Activated naive CD4-positive, alpha-beta T cell treated with anti-CD3 and anti-CD28 coated beads, Interleukin-2, amount 10 ng/mL, durations not matched to agents 7 days and 5 days (primary cell): ENCODE measurements around the gene SAMD1.
A peak's percentile ranks its signal among the peaks of the same experiment; 100 is the strongest.
"Not testable (repeated sequence)": the region's sequence is repeated elsewhere in the genome, so short reads cannot be mapped to it uniquely, and the experiment has no call there.

Source experiments
- CTCF ChIA-PET: fragments of 350-600 bp; sonication (Branson Sonifier 250); formaldehyde crosslinking; loops from one replicate; lab custom pipeline; 2021; ENCODE audit warnings: antibody characterized with exemption; lab: Charles Lee
- DNase-seq: peaks from one replicate; pipeline ENCODE4 v3.0.0-alpha.2; 2020
- H3K27ac Mint-ChIP-seq: one replicate; pipeline ENCODE4 v1.8.0; 2021; ENCODE audit warnings: mild to moderate bottlenecking, moderate library complexity, mixed read lengths
- H3K27me3 Mint-ChIP-seq: one replicate; pipeline ENCODE4 v1.8.0; 2021; ENCODE audit warnings: mild to moderate bottlenecking, mixed read lengths
- H3K36me3 Mint-ChIP-seq: one replicate; pipeline ENCODE4 v1.8.0; 2021; ENCODE audit warnings: mixed read lengths
- H3K4me1 Mint-ChIP-seq: one replicate; pipeline ENCODE4 v1.8.0; 2021; ENCODE audit warnings: mixed read lengths
- H3K4me3 Mint-ChIP-seq: one replicate; pipeline ENCODE4 v1.8.0; 2021; ENCODE audit warnings: mild to moderate bottlenecking, moderate library complexity, mixed read lengths
- H3K9me3 Mint-ChIP-seq: one replicate; pipeline ENCODE4 v1.8.0; 2021; ENCODE audit warnings: mixed read lengths

The SAMD1 gene

DNA sequence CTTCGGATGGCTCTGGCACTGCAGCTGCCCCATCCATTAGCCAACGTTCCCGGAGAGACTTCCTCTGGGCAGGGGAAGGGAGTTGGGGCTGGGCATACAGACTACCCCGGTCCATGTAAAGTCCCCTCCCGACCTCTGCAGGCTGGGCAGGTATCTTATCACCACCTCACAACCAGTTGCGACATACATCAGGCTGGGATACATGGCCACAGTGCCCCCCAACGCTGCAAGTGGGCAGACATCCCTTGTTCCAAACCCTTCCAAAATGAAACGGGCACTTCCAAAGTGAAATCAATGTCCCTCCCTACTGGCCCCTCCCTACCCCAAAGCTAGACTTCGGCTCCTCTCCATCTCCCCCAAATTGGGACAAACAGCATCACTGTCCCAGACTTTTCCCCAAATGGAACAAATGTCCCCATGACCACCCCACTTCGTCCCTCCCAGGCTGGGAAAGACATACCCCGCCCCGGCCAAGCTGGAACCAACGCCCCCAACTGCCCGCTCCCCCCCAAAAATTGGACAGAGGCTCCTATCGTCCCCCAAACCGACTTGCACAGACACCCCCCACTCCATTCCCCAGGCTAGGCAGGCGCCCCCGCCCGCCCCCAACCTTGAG, 33.7 kb downstream of the SAMD1 start:
- Mint-ChIP-seq H3K27ac (no peak overlapping the region), H3K27me3 (peaks cover 72% of the 10 kb centered on the region), H3K4me3 (peak overlapping the region; percentile 34), H3K9me3 (no peaks in the 10 kb centered on the region), H3K4me1 (peaks cover 21% of the 10 kb centered on the region), H3K36me3 (peaks cover 19% of the 10 kb centered on the region)
- no peak for DNase-seq
- CTCF ChIA-PET, result interaction anchor here (0.8 to 6.1 kb wide), 8 partner anchors 8 to 184 kb away, joined by 3 to 70 read pairs (median 5); partner anchors contain the start of genes DCAF15 and MISP3

DNA sequence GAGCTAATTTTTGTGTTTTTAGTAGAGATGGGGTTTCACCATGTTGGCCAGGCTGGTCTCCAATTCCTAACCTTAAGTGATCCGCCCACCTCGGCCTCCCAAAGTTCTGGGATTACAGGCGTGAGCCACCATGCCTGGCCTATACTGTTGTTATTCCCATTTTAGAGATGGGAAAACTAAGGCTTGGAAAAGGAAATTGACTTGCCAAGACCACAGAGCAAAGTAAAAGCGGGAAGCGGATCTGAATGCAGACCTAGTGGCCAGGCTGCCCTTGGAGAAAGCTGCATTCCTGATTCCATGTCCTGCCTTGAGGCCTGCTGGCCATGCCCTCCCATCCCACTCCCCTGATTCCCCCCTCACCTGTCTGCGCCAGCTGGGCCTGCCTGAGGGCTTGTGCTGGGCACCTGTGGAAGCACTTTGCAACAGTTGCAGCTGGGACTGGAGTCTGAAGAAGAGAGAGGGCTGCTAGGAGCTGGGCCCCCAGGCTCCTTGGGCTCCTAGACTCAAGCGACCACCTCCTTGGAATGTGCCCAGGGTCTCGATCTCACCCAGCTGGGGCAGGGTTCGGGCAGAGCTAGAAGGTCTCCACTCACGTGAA, 34.4 kb downstream of the SAMD1 start:
- no peak overlapping the region for H3K4me3 Mint-ChIP-seq
- H3K36me3 Mint-ChIP-seq, result peaks cover 23% of the 10 kb centered on the region
- no peak for DNase-seq
- peaks cover 65% of the 10 kb centered on the region for H3K27me3 Mint-ChIP-seq
- CTCF ChIA-PET, result interaction anchor here (1.4 to 6.1 kb wide), 4 partner anchors 9 to 20 kb away, joined by 3 to 70 read pairs (median 5); partner anchors contain the start of gene MISP3
- H3K4me1 Mint-ChIP-seq, result peaks cover 21% of the 10 kb centered on the region
- H3K27ac Mint-ChIP-seq, result no peak overlapping the region
- no peaks in the 10 kb centered on the region for H3K9me3 Mint-ChIP-seq

GRCh38 chr19:14055396-14055795, 35.2 kb downstream of the SAMD1 start:
- CTCF ChIA-PET, result interaction anchor here (2.4 to 6.1 kb wide), 2 partner anchors 12 to 16 kb away, joined by 7 to 70 read pairs; partner anchors contain the start of gene MISP3
- Mint-ChIP-seq H3K4me3 (no peak overlapping the region), H3K9me3 (no peaks in the 10 kb centered on the region), H3K27ac (no peak overlapping the region), H3K36me3 (peaks cover 26% of the 10 kb centered on the region), H3K4me1 (peaks cover 21% of the 10 kb centered on the region), H3K27me3 (peaks cover 57% of the 10 kb centered on the region)
- no peak for DNase-seq

- Mint-ChIP-seq H3K36me3 (peaks cover 31% of the 10 kb centered on the region), H3K27me3 (peaks cover 51% of the 10 kb centered on the region), H3K4me1 (peaks cover 20% of the 10 kb centered on the region), H3K9me3 (no peaks in the 10 kb centered on the region), H3K4me3 (no peak overlapping the region), H3K27ac (no peak overlapping the region)
- DNase-seq, result no peak
- CTCF ChIA-PET, result interaction anchor here (3.3 kb wide), 1 partner anchor 174 kb away, joined by 14 read pairs; no protein-coding TSS in a partner anchor
Measured at GRCh38 chr19:14054721-14055120, 35.8 kb downstream of the SAMD1 start.

DNA sequence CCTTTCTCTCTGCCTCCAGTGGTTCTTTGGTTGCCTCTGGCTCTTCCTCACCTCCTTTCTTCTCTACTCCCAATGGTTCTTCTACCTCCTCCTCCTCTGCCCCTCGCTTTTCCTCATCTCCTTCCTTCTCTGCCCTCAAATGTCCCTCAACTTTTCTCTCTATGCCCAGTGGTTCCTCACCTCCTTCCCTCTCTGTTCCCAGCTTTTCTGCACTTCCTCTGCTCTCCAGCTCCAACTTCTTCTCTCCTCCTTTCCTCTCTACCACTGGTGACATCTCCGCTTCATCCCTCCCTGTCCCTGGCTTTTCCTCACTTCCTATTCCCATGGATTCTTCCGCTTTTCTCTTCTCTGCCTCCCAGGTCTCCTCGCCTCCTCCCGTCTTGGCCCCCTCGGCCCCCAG, 36.5 kb downstream of the SAMD1 start:
- H3K27ac Mint-ChIP-seq, result no peak overlapping the region
- no peak overlapping the region for H3K4me3 Mint-ChIP-seq
- peaks cover 44% of the 10 kb centered on the region for H3K27me3 Mint-ChIP-seq
- peaks cover 33% of the 10 kb centered on the region for H3K36me3 Mint-ChIP-seq
- DNase-seq, result no peak
- H3K9me3 Mint-ChIP-seq, result no peaks in the 10 kb centered on the region
- peaks cover 18% of the 10 kb centered on the region for H3K4me1 Mint-ChIP-seq
- CTCF ChIA-PET, result interaction anchor here (3.3 kb wide), 1 partner anchor 173 kb away, joined by 14 read pairs; no protein-coding TSS in a partner anchor

- no peak for DNase-seq
- Mint-ChIP-seq H3K27me3 (peaks cover 38% of the 10 kb centered on the region), H3K9me3 (no peaks in the 10 kb centered on the region), H3K27ac (no peak overlapping the region), H3K36me3 (peaks cover 38% of the 10 kb centered on the region), H3K4me1 (peaks cover 13% of the 10 kb centered on the region), H3K4me3 (no peak overlapping the region)
- CTCF ChIA-PET, result interaction anchor here (1.1 to 3.3 kb wide), 3 partner anchors 19 to 173 kb away, joined by 3 to 14 read pairs (median 4); no protein-coding TSS in a partner anchor
Measured at GRCh38 chr19:14053500-14053899, 37.1 kb downstream of the SAMD1 start.

GRCh38 chr19:14053032-14053431, 37.5 kb downstream of the SAMD1 start:
- H3K36me3 Mint-ChIP-seq, result peaks cover 43% of the 10 kb centered on the region
- no peak overlapping the region for H3K27ac Mint-ChIP-seq
- H3K27me3 Mint-ChIP-seq, result peaks cover 34% of the 10 kb centered on the region
- no peaks in the 10 kb centered on the region for H3K9me3 Mint-ChIP-seq
- peaks cover 8% of the 10 kb centered on the region for H3K4me1 Mint-ChIP-seq
- CTCF ChIA-PET, result interaction anchor here (1.1 to 3.3 kb wide), 3 partner anchors 19 to 172 kb away, joined by 3 to 14 read pairs (median 4); no protein-coding TSS in a partner anchor
- H3K4me3 Mint-ChIP-seq, result no peak overlapping the region
- no peak for DNase-seq

GRCh38 chr19:14052470-14052869, 38.1 kb downstream of the SAMD1 start:
- peaks cover 47% of the 10 kb centered on the region for H3K36me3 Mint-ChIP-seq
- no peak overlapping the region for H3K27ac Mint-ChIP-seq

DNA sequence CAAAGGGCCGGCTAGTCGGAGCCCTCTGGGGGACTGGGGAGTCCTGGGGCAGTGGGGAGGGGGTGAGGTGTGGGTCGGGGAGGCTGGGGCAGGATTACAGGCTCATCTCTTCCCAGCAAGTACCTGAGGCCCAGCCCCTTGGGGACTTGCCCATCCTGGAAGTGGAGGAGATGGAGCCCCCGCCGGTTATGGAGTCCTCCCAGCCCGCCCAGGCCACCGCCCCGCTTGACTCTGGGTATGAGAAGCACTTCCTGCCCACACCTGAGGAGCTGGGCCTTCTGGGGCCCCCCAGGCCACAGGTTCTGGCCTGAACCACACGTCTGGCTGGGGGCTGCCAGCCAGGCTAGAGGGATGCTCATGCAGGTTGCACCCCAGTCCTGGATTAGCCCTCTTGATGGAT, 38.6 kb downstream of the SAMD1 start:
- Mint-ChIP-seq H3K9me3 (no peaks in the 10 kb centered on the region), H3K36me3 (peaks cover 49% of the 10 kb centered on the region), H3K27me3 (peaks cover 23% of the 10 kb centered on the region), H3K27ac (no peak overlapping the region), H3K4me3 (no peak overlapping the region), H3K4me1 (peaks cover 3% of the 10 kb centered on the region)
- DNase-seq, result no peak
- CTCF ChIA-PET, result interaction anchor here (1.4 to 3.3 kb wide), 2 partner anchors 21 to 171 kb away, joined by 4 to 14 read pairs; no protein-coding TSS in a partner anchor

More at GRCh38 chr19:14052470-14052869, 38.1 kb downstream of the SAMD1 start:
- Mint-ChIP-seq H3K9me3 (no peaks in the 10 kb centered on the region), H3K4me1 (peaks cover 3% of the 10 kb centered on the region), H3K27me3 (peaks cover 28% of the 10 kb centered on the region), H3K4me3 (no peak overlapping the region)
- CTCF ChIA-PET, result interaction anchor here (1.1 to 3.3 kb wide), 3 partner anchors 18 to 172 kb away, joined by 3 to 14 read pairs (median 4); no protein-coding TSS in a partner anchor
- DNase-seq, result no peak

DNA sequence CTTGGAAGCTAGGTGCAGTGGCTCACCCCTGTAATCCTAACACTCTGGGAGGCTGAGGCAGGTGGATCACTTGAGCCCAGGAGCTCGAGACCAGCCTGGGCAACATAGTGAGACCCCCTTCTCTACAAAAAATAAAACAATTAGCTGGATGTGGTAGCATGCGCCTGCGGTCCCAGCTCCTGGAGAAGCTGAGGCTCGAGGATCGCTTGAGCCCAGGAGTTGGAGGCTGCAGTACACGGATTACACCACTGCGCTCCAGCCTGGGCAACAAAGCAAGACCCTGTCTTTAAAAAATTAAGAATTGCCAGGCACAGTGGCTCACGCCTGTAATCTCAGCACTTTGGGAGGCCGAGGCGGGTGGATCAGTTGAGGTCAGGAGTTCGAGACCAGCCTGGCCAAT, 39.6 kb downstream of the SAMD1 start:
- CTCF ChIA-PET, result interaction anchor here (1.0 to 5.9 kb wide), 2 partner anchors 8 to 9 kb away, joined by 3 to 56 read pairs; no protein-coding TSS in a partner anchor
- not testable (repeated sequence) for H3K4me3 Mint-ChIP-seq, DNase-seq, H3K4me1 Mint-ChIP-seq, H3K9me3 Mint-ChIP-seq
- Mint-ChIP-seq H3K36me3 (peaks cover 58% of the 10 kb centered on the region), H3K27ac (peak overlapping the region; percentile 28), H3K27me3 (peaks cover 13% of the 10 kb centered on the region)

GRCh38 chr19:14050512-14050911, 40.0 kb downstream of the SAMD1 start:
- Mint-ChIP-seq H3K4me1 (no peaks in the 10 kb centered on the region), H3K27me3 (peaks cover 9% of the 10 kb centered on the region), H3K4me3 (no peak overlapping the region), H3K9me3 (no peaks in the 10 kb centered on the region), H3K36me3 (peaks cover 60% of the 10 kb centered on the region), H3K27ac (no peak overlapping the region)
- CTCF ChIA-PET, result interaction anchor here (1.0 to 5.9 kb wide), 2 partner anchors 8 to 9 kb away, joined by 3 to 56 read pairs; no protein-coding TSS in a partner anchor
- DNase-seq, result no peak

DNA sequence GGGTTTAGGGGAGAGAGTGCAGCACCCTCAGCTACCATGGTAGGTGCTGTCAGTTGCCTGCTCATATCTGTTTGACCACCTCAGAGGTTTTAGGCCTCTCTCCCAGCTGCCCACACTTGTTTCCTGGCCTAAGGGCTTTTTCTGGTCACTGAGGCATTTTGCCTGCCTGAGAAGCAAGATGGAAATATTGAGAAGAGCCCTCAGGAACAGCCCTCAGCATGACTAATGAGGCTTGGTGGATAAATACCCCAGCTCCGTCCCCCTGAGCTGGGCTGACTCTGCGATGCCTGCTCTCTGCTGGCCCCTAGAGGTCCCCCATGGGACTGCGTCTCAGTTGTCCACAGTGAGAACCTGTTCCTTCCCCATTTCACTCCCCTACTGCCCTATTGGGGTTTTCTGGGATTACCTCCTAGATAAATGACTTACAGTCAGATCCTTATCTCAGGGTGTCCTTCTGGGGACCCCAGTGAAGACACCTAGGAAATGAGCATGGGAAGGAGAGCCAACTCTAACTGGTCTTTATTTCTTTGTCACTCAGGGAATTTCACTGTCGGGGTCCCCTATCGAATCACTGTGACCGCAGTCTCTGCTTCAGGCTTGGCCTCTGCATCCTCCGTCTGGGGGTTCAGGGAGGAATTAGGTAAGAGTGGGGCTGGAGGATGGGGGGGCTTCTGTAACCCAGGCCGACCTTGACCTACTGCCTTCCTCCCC, 42.0 kb downstream of the SAMD1 start:
- peak; percentile 80 for DNase-seq
- Mint-ChIP-seq H3K36me3 (peaks cover 58% of the 10 kb centered on the region), H3K9me3 (no peaks in the 10 kb centered on the region), H3K27ac (peak overlapping the region; percentile 49), H3K4me3 (no peak overlapping the region), H3K27me3 (no peaks in the 10 kb centered on the region), H3K4me1 (no peaks in the 10 kb centered on the region)
- CTCF ChIA-PET, result interaction anchor here (0.7 to 5.9 kb wide), 15 partner anchors 11 to 171 kb away, joined by 3 to 56 read pairs (median 3); partner anchors contain the start of gene PODNL1

- not testable (repeated sequence) for H3K4me3 Mint-ChIP-seq, H3K27ac Mint-ChIP-seq, H3K9me3 Mint-ChIP-seq, H3K27me3 Mint-ChIP-seq, H3K4me1 Mint-ChIP-seq, DNase-seq
- CTCF ChIA-PET, result interaction anchor here (0.7 to 5.9 kb wide), 14 partner anchors 11 to 170 kb away, joined by 3 to 56 read pairs (median 4); no protein-coding TSS in a partner anchor
- peaks cover 58% of the 10 kb centered on the region for H3K36me3 Mint-ChIP-seq
Measured at GRCh38 chr19:14047866-14048265, 42.7 kb downstream of the SAMD1 start.
